PFSK-1 (cell line): Measurements from ENCODE around the gene INPP4B.

Experiments
- FOXP2 ChIP-seq: optimal IDR thresholded peaks from 2 replicates; pipeline ENCODE3; 2011; ENCODE audit warnings: borderline replicate concordance, control low read depth, inconsistent platforms; ENCODE audit not compliant: insufficient read depth; ENCODE audit errors: extremely low read length, extremely low read depth
- POLR2AphosphoS5 ChIP-seq: IDR thresholded peaks from 2 replicates; pipeline ENCODE4 v1.6.1; 2012; ENCODE audit warnings: low read depth, mild to moderate bottlenecking, control low read depth, low read length, moderate library complexity
- REST ChIP-seq, 2 experiments: IDR thresholded peaks; 2 replicates each; pipeline versions ENCODE4 v1.6.1 to v1.8.0; 2011 to 2012; ENCODE audit warnings: low read depth in 2 of 2, low read length in 2 of 2, control low read depth in 1 of 2, inconsistent platforms in 1 of 2, mild to moderate bottlenecking in 1 of 2, moderate library complexity in 1 of 2; ENCODE audit not compliant: insufficient read depth in 1 of 2
- SIN3A ChIP-seq: IDR thresholded peaks from 2 replicates; pipeline ENCODE4 v1.6.1; 2012; ENCODE audit warnings: mild to moderate bottlenecking, low read length, moderate library complexity, borderline replicate concordance; ENCODE audit not compliant: insufficient read depth
- TAF1 ChIP-seq: IDR thresholded peaks from 2 replicates; pipeline ENCODE4 v1.6.1; 2012; ENCODE audit warnings: low read length, control low read depth, borderline replicate concordance; ENCODE audit not compliant: insufficient read depth

The INPP4B gene

GRCh38 chr4:142124874-142125273 lies 721.2 kb downstream of the INPP4B start:
- TF ChIP-seq POLR2AphosphoS5 (no peak), SIN3A (no peak), TAF1 (no peak), FOXP2 (no peak), REST (IDR thresholded peaks at IDR 0.05; ENCODE audit: insufficient read depth in 1 of 2, low read depth in 2 of 2, low read length in 2 of 2) (no peak)

GRCh38 chr4:142121448-142122350 lies 724.4 kb downstream of the INPP4B start:
- TF ChIP-seq REST (IDR thresholded peaks at IDR 0.05; ENCODE audit: insufficient read depth in 1 of 2, low read depth in 2 of 2, low read length in 2 of 2) = no peak
- no peak for TF ChIP-seq SIN3A
- no peak for TF ChIP-seq POLR2AphosphoS5
- no peak for TF ChIP-seq FOXP2

GRCh38 chr4:142120921-142121320 lies 725.2 kb downstream of the INPP4B start:
- TF ChIP-seq SIN3A (no peak), FOXP2 (no peak), TAF1 (no peak), POLR2AphosphoS5 (no peak), REST (IDR thresholded peaks at IDR 0.05; ENCODE audit: insufficient read depth in 1 of 2, low read depth in 2 of 2, low read length in 2 of 2) (no peak)

- TF ChIP-seq REST (IDR thresholded peaks at IDR 0.05; ENCODE audit: insufficient read depth in 1 of 2, low read depth in 2 of 2, low read length in 2 of 2) = no peak
- no peak for TF ChIP-seq POLR2AphosphoS5
- no peak for TF ChIP-seq SIN3A
- TF ChIP-seq TAF1 = no peak
- TF ChIP-seq FOXP2 = no peak
Measured at GRCh38 chr4:142112451-142112850, 733.6 kb downstream of the INPP4B start.

GRCh38 chr4:142110136-142110535 lies 736.0 kb downstream of the INPP4B start:
- no peak for TF ChIP-seq TAF1
- no peak for TF ChIP-seq POLR2AphosphoS5
- TF ChIP-seq FOXP2 = no peak
- TF ChIP-seq SIN3A = no peak
- no peak for TF ChIP-seq REST (IDR thresholded peaks at IDR 0.05; ENCODE audit: insufficient read depth in 1 of 2, low read depth in 2 of 2, low read length in 2 of 2)
